ENCODE data around the gene ICA1. TPM values are rescaled to one million over a fixed set of nuclear protein-coding genes. Genes with fewer than 3 reads are reported as not detected.
A peak's percentile ranks its signal among the peaks of the same experiment; 100 is the strongest.

The ICA1 gene
- total RNA-seq, 1 experiment from 2014 or later, result 66.4 TPM

- peak overlapping the region; percentile 96 for H3K27ac Mint-ChIP-seq (ENCODE audit: unreplicated experiment)
- peaks cover 30% of the 10 kb centered on the region for H3K36me3 Mint-ChIP-seq (ENCODE audit: insufficient read depth, unreplicated experiment)
- CTCF ChIA-PET, result interaction anchor here (0.5 to 1.3 kb wide), 6 partner anchors 9 to 1156 kb away, joined by 3 to 4 read pairs (median 3); no protein-coding TSS in a partner anchor
- peaks cover 11% of the 10 kb centered on the region for H3K4me1 Mint-ChIP-seq (ENCODE audit: low read depth, unreplicated experiment)
- no peaks in the 10 kb centered on the region for H3K9me3 Mint-ChIP-seq (ENCODE audit: low read depth, unreplicated experiment)
- intact Hi-C loops (cut with micrococcal nuclease; ENCODE audit: unreplicated experiment), result no loop called here
- H3K27me3 Mint-ChIP-seq (ENCODE audit: unreplicated experiment), result no peaks in the 10 kb centered on the region
- peak overlapping the region; percentile 96 for H3K4me3 Mint-ChIP-seq (ENCODE audit: low read depth, unreplicated experiment)
- TSS peak; percentile 63 for BruUV-seq (replicated peaks)
- TF ChIP-seq CTCF (IDR thresholded peaks at IDR 0.05; ENCODE audit: unreplicated experiment), result no peak
- DNase-seq, result no peak
These were observed 1.1 kb upstream of the ICA1 start for GRCh38 chr7:8263048-8263447.

DNA sequence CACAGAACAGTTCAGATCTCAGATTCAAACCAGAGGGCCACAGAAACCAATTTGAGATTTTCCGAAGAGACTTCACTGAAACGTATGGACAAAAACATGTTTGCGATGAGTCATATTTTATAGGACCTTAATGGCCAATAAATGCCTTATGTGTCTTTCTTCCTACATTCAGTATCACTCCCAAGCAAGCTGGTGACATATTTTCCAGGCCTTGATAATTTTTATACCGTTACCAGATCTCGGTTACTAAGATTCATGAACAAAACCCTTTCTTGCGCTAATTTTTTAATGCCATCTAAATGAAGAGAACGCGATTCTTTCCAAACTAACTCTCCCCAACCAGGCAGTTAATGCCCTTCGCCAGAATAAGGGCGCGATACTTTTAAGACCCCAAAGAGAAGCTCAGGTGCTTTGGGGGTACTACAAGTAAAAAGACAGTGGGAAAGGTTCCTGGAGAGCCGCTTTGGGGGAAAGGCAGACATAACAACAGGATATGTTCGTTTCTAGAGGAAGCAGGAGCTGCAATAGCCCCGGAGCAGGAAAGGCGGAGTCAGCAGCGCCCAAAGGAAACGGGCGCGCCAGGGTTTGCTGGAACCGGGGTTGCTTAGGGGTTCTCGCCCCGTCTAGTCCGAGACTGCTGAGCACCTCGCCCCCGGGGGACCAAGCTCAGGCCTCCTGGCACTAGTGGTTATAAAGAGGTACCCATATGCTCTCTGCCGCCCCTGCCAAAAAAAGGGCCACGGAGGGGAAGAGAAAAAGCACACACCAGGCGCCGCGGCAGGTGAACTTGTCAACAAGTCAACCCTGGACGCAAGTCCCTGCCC, 884 bp downstream of the ICA1 start:
- Mint-ChIP-seq H3K36me3 (ENCODE audit: insufficient read depth, unreplicated experiment) (peaks cover 30% of the 10 kb centered on the region), H3K4me3 (ENCODE audit: low read depth, unreplicated experiment) (peak overlapping the region; percentile 96), H3K9me3 (ENCODE audit: low read depth, unreplicated experiment) (no peaks in the 10 kb centered on the region), H3K4me1 (ENCODE audit: low read depth, unreplicated experiment) (peaks cover 10% of the 10 kb centered on the region), H3K27ac (ENCODE audit: unreplicated experiment) (peak overlapping the region; percentile 95), H3K27me3 (ENCODE audit: unreplicated experiment) (no peaks in the 10 kb centered on the region)
- peak; percentile 76 for DNase-seq
- no TSS peak for BruUV-seq (replicated peaks)
- TF ChIP-seq CTCF (IDR thresholded peaks at IDR 0.05; ENCODE audit: unreplicated experiment), result no peak
- CTCF ChIA-PET, result interaction anchor here (1.1 to 1.3 kb wide), 3 partner anchors 10 to 35 kb away, joined by 3 to 8 read pairs (median 4); no protein-coding TSS in a partner anchor
- intact Hi-C loops (cut with micrococcal nuclease; ENCODE audit: unreplicated experiment), result no loop called here

DNA sequence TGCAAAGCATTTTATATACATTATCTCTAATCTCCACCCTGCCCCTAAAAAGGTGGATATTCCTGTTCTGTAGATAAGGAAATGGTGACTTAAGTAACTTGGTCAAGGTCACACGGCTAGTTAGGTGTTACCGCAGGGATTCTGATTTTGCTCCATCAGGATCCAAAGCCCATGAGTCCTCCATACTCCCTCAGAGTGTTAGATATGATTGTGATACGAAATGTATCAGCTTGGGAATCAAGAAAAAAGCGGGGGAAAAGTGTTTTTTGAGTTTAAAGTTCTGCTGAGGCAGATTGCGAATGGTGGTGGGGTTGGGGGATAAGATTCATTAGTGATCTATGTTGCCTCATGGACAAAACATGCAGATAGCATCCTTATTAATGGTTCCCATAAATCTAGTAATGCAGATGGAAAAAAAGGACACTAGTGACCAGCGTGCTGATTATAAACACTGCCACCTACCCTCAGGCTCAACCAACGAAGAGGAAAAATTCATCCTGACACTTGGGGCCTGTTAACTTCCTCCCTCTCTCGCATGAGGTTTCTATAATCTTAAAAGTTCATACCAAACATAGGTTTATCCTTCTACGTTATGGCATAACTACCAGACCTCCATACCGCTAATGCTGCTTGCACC, 2.3 kb downstream of the ICA1 start:
- Mint-ChIP-seq H3K36me3 (ENCODE audit: insufficient read depth, unreplicated experiment) (peaks cover 30% of the 10 kb centered on the region), H3K27ac (ENCODE audit: unreplicated experiment) (no peak overlapping the region), H3K27me3 (ENCODE audit: unreplicated experiment) (no peaks in the 10 kb centered on the region), H3K9me3 (ENCODE audit: low read depth, unreplicated experiment) (no peaks in the 10 kb centered on the region), H3K4me3 (ENCODE audit: low read depth, unreplicated experiment) (no peak overlapping the region), H3K4me1 (ENCODE audit: low read depth, unreplicated experiment) (peaks cover 10% of the 10 kb centered on the region)
- intact Hi-C loops (cut with micrococcal nuclease; ENCODE audit: unreplicated experiment), result no loop called here
- CTCF ChIA-PET, result no interaction called here
- DNase-seq, result no peak
- TF ChIP-seq CTCF (IDR thresholded peaks at IDR 0.05; ENCODE audit: unreplicated experiment), result no peak
- BruUV-seq (replicated peaks), result no TSS peak

GRCh38 chr7:8258734-8259133, 3.2 kb downstream of the ICA1 start:
- CTCF ChIA-PET, result no interaction called here
- intact Hi-C loops (cut with micrococcal nuclease; ENCODE audit: unreplicated experiment), result no loop called here
- peaks cover 10% of the 10 kb centered on the region for H3K4me1 Mint-ChIP-seq (ENCODE audit: low read depth, unreplicated experiment)
- BruUV-seq (replicated peaks), result no TSS peak
- no peak for DNase-seq
- H3K9me3 Mint-ChIP-seq (ENCODE audit: low read depth, unreplicated experiment), result no peaks in the 10 kb centered on the region
- TF ChIP-seq CTCF (IDR thresholded peaks at IDR 0.05; ENCODE audit: unreplicated experiment), result no peak
- no peak overlapping the region for H3K4me3 Mint-ChIP-seq (ENCODE audit: low read depth, unreplicated experiment)
- no peak overlapping the region for H3K27ac Mint-ChIP-seq (ENCODE audit: unreplicated experiment)
- H3K36me3 Mint-ChIP-seq (ENCODE audit: insufficient read depth, unreplicated experiment), result peaks cover 30% of the 10 kb centered on the region
- H3K27me3 Mint-ChIP-seq (ENCODE audit: unreplicated experiment), result no peaks in the 10 kb centered on the region
